DOHH2 (cell line): ENCODE measurements around the gene KCNQ1.

Source experiments
- EZH2phosphoT487 ChIP-seq: fragments of 200-600 bp; sonication (generic); IDR thresholded peaks from 2 replicates; pipeline ENCODE4 v1.6.1; 2017; ENCODE audit warnings: borderline replicate concordance, mild to moderate bottlenecking, antibody characterized with exemption, low read length, moderate library complexity, mixed read lengths
- TF ChIP-seq, protein P1 (sequence below): fragments of 200-600 bp; sonication (generic); IDR thresholded peaks from one replicate; pipeline ENCODE4 v1.5.1; 2014; ENCODE audit warnings: antibody characterized with exemption, mild to moderate bottlenecking, low read depth, low read length; ENCODE audit not compliant: poor library complexity, severe bottlenecking

DNA sequence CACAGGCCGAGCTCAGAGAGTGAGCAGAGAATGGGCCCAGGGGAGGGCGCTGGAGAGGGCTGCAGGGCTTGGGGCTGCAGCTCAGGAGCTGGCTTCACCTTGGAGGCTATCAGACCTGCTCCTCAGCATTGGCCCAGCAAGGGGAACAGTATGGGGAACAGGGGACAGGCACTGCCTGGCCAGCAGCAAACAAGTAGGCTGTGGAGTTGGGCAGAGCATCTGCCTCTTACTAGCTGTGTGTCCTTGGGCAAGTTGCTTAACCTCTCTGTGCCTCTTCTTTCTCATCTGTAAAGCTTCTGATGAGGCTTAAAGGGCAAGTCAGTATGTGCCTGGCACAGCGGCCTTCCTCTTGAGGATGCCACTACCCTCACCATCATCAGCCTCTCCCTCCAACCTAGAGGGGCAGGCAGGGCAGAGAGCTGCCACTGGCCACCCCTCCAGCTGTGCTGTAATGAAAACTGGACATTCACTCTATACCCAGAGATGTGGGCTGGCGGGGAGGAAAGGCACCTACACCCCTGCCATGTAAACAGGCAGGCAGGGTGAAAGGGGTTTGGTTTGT, 448.2 kb downstream of the KCNQ1 start:
- TF ChIP-seq, protein P1, sequence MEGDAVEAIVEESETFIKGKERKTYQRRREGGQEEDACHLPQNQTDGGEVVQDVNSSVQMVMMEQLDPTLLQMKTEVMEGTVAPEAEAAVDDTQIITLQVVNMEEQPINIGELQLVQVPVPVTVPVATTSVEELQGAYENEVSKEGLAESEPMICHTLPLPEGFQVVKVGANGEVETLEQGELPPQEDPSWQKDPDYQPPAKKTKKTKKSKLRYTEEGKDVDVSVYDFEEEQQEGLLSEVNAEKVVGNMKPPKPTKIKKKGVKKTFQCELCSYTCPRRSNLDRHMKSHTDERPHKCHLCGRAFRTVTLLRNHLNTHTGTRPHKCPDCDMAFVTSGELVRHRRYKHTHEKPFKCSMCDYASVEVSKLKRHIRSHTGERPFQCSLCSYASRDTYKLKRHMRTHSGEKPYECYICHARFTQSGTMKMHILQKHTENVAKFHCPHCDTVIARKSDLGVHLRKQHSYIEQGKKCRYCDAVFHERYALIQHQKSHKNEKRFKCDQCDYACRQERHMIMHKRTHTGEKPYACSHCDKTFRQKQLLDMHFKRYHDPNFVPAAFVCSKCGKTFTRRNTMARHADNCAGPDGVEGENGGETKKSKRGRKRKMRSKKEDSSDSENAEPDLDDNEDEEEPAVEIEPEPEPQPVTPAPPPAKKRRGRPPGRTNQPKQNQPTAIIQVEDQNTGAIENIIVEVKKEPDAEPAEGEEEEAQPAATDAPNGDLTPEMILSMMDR = no peak
- TF ChIP-seq EZH2phosphoT487 = no peak
